Measurements from ENCODE around the gene KDM3B. TPM values are rescaled to one million over a fixed set of nuclear protein-coding genes. Genes with fewer than 3 reads are reported as not detected.
A peak's percentile ranks its signal among the peaks of the same experiment; 100 is the strongest.

KDM3B gene
- total and polyA plus RNA-seq, 2 of the 8 experiments (the other 6 are each of a cell fraction or from before 2014, with no cell fraction given) = 27.1 to 78.1 TPM

DNA sequence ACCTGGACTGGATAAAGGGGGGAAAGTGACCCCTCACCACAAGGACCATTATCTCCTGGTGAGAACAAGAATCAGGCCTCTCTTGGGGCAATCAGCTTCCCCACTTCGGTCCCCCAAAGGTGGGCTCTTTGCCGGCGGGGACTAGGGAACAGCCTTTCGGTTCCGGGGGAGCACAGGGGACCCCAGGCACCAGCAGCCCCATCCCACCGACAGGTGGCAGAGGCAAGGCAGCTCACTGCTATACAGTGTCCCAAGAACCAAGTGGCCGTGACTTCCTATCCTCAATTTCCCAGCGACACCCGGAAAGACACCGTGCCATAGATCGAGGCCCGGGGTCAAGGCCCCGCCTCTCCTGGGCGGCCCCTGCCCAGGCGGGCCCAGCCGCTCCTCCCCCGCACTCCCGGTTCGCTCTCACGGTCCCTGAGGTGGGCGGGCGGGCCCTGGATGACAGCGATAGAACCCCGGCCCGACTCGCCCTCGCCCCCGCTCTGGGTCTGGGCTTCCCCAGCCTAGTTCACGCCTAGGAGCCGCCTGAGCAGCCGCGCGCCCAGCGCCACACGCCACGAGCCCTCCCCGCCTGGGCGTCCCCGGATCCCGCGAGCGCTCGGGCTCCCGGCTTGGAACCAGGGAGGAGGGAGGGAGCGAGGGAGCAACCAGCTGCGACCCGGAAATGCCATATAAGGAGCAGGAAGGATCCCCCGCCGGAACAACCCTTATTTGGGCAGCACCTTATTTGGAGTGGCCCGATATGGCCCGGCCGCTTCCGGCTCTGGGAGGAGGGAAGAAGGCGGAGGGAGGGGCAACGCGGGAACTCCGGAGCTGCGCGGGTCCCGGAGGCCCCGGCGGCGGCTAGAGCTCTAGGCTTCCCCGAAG lies 112.1 kb downstream of the KDM3B start (continued):
- TF ChIP-seq, protein P1, sequence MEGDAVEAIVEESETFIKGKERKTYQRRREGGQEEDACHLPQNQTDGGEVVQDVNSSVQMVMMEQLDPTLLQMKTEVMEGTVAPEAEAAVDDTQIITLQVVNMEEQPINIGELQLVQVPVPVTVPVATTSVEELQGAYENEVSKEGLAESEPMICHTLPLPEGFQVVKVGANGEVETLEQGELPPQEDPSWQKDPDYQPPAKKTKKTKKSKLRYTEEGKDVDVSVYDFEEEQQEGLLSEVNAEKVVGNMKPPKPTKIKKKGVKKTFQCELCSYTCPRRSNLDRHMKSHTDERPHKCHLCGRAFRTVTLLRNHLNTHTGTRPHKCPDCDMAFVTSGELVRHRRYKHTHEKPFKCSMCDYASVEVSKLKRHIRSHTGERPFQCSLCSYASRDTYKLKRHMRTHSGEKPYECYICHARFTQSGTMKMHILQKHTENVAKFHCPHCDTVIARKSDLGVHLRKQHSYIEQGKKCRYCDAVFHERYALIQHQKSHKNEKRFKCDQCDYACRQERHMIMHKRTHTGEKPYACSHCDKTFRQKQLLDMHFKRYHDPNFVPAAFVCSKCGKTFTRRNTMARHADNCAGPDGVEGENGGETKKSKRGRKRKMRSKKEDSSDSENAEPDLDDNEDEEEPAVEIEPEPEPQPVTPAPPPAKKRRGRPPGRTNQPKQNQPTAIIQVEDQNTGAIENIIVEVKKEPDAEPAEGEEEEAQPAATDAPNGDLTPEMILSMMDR (IDR thresholded peaks at IDR 0.05; ENCODE audit: control extremely low read depth in 1 of 3, insufficient read depth in 1 of 3, low read depth in 1 of 3, low read length in 3 of 3) = 0 out of 4 replicates have a peak, but pooled peaks of 1 of the 3 experiments have one; percentile 7
- TF ChIP-seq CBX8 (IDR thresholded peaks at IDR 0.05; ENCODE audit: borderline replicate concordance, low read depth, low read length) (no peak), RXRA (IDR thresholded peaks at IDR 0.05; ENCODE audit: insufficient read depth, low read depth, low read length) (no peak), SRF (IDR thresholded peaks at IDR 0.05; ENCODE audit: low read depth, low read length) (peak; percentile 99), KDM4A (IDR thresholded peaks at IDR 0.05; ENCODE audit: low read depth, low read length, severe bottlenecking) (peak; percentile 79)
- TF ChIP-seq, protein P2, sequence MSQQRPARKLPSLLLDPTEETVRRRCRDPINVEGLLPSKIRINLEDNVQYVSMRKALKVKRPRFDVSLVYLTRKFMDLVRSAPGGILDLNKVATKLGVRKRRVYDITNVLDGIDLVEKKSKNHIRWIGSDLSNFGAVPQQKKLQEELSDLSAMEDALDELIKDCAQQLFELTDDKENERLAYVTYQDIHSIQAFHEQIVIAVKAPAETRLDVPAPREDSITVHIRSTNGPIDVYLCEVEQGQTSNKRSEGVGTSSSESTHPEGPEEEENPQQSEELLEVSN (IDR thresholded peaks at IDR 0.05) = peak; percentile 44
- TF ChIP-seq, protein P3, sequence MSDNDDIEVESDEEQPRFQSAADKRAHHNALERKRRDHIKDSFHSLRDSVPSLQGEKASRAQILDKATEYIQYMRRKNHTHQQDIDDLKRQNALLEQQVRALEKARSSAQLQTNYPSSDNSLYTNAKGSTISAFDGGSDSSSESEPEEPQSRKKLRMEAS (IDR thresholded peaks at IDR 0.05) = peak; percentile 66; the same call in 1 of the 2 replicates
- TF ChIP-seq, protein P4, sequence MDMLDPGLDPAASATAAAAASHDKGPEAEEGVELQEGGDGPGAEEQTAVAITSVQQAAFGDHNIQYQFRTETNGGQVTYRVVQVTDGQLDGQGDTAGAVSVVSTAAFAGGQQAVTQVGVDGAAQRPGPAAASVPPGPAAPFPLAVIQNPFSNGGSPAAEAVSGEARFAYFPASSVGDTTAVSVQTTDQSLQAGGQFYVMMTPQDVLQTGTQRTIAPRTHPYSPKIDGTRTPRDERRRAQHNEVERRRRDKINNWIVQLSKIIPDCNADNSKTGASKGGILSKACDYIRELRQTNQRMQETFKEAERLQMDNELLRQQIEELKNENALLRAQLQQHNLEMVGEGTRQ (IDR thresholded peaks at IDR 0.05; ENCODE audit: low read length) = no peak

Measured in H1 (cell line).